ENCODE results near the gene NADSYN1.

GRCh38 chr11:71518506-71519471, 65.8 kb downstream of the NADSYN1 start:
- TF ChIP-seq EZH2phosphoT487 (IDR thresholded peaks at IDR 0.05; ENCODE audit: insufficient read depth, low read depth) (no peak), EZH2 (IDR thresholded peaks at IDR 0.05; ENCODE audit: insufficient read depth, poor library complexity, severe bottlenecking) (no peak)
